Measurements from ENCODE around the gene AMMECR1. TPM values are rescaled to one million over a fixed set of nuclear protein-coding genes. Genes with fewer than 3 reads are reported as not detected.

Gene AMMECR1
- total RNA-seq, 1 donor from 2014 or later, result 19.3 TPM

DNA sequence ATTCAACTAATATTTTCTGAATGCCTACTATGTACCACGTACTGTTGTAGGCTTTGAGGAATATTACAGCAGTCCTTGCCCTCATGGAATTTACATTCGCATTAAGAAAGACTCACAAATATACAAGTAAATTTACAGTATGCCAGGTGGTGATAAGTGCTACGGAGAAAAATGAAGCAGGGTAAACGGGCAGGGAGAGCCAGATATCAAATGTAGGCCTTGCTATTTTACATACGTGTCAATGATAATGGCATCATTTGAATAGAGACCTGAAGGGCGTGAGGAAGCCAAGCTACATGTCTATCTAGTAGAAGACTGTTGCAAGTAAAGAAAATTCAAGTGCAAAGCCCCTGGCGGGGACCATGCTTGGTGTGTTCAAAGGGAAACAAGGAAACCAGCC, 65.2 kb downstream of the AMMECR1 start:
- no peak for DNase-seq (ENCODE audit: extremely low spot score, unreplicated experiment)
- H3K9me3 Mint-ChIP-seq, result peaks cover 5% of the 10 kb centered on the region
- TF ChIP-seq, protein P1, sequence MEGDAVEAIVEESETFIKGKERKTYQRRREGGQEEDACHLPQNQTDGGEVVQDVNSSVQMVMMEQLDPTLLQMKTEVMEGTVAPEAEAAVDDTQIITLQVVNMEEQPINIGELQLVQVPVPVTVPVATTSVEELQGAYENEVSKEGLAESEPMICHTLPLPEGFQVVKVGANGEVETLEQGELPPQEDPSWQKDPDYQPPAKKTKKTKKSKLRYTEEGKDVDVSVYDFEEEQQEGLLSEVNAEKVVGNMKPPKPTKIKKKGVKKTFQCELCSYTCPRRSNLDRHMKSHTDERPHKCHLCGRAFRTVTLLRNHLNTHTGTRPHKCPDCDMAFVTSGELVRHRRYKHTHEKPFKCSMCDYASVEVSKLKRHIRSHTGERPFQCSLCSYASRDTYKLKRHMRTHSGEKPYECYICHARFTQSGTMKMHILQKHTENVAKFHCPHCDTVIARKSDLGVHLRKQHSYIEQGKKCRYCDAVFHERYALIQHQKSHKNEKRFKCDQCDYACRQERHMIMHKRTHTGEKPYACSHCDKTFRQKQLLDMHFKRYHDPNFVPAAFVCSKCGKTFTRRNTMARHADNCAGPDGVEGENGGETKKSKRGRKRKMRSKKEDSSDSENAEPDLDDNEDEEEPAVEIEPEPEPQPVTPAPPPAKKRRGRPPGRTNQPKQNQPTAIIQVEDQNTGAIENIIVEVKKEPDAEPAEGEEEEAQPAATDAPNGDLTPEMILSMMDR (conservative IDR thresholded peaks at IDR 0.05), result no peak
- peaks cover 5% of the 10 kb centered on the region for H3K36me3 Mint-ChIP-seq
- no peak overlapping the region for H3K27ac Mint-ChIP-seq
- no peaks in the 10 kb centered on the region for H3K27me3 Mint-ChIP-seq
- no peak overlapping the region for H3K4me3 Mint-ChIP-seq
- H3K4me1 Mint-ChIP-seq (ENCODE audit: unreplicated experiment), result peaks cover 16% of the 10 kb centered on the region

DNA sequence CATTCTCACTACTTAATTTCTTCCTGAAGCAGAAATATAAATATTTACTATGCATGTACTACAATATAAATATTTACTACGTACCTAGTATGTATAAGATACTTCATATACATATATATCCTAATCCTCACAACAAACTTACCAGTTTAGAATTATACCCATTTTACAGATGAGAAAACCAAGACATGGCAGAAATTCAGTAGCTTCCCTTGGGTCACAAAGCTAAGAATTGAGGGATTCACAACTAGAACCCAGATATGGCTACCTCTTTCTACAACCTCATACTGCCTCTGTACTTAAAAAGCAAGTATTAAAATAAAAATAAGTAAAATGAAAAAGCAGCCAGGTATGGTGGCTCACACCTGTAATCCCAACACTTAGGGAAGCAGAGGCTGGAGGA, 65.9 kb downstream of the AMMECR1 start:
- Mint-ChIP-seq H3K9me3 (peaks cover 5% of the 10 kb centered on the region), H3K4me1 (ENCODE audit: unreplicated experiment) (peaks cover 15% of the 10 kb centered on the region), H3K27ac (no peak overlapping the region), H3K4me3 (no peak overlapping the region), H3K27me3 (no peaks in the 10 kb centered on the region), H3K36me3 (peaks cover 5% of the 10 kb centered on the region)
- no peak for DNase-seq (ENCODE audit: extremely low spot score, unreplicated experiment)
- TF ChIP-seq, protein P1 (conservative IDR thresholded peaks at IDR 0.05), result no peak

DNA sequence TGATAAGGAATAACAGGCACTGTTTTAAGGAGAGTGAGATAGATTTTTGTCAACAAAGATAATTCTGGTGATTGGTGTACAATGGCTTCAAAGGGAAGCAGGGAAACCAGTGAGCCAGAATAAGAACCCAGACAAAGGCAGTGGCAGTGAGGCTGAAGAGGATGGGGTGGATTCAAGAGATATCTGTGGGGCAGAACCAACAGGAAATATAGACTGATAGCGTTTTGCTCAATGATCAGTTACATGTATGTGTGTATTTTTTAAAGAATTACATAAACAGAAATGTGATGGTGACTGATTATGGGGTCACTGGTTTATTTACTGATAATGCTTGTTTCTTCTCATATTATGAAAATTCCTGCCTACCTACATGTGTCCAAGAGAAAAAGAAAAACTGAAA, 66.4 kb downstream of the AMMECR1 start:
- no peak overlapping the region for H3K27ac Mint-ChIP-seq
- H3K4me1 Mint-ChIP-seq (ENCODE audit: unreplicated experiment), result peaks cover 15% of the 10 kb centered on the region
- H3K27me3 Mint-ChIP-seq, result no peaks in the 10 kb centered on the region
- no peak for DNase-seq (ENCODE audit: extremely low spot score, unreplicated experiment)
- peaks cover 5% of the 10 kb centered on the region for H3K9me3 Mint-ChIP-seq
- TF ChIP-seq, protein P1 (conservative IDR thresholded peaks at IDR 0.05), result no peak
- peaks cover 5% of the 10 kb centered on the region for H3K36me3 Mint-ChIP-seq
- H3K4me3 Mint-ChIP-seq, result no peak overlapping the region

DNA sequence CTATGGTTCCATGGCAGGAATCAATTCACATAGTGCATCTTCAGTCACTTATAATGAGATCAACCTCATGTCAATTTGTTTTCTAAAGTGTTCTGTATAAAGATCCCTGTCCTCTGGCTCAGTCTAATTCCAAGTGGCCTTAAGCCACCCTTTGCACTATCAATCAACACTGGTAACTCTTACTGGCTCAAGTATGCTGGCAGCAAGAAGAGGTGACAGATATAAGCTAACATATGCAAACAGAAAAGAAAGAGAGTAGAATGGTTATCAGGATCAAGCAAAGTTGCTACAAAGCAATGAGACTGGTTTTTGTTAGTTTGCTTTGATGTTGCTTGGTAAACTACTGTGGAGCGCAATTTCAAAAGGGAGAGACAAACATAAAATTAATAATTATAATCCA, 67.0 kb downstream of the AMMECR1 start:
- Mint-ChIP-seq H3K36me3 (peaks cover 5% of the 10 kb centered on the region), H3K4me1 (ENCODE audit: unreplicated experiment) (peaks cover 15% of the 10 kb centered on the region), H3K9me3 (peaks cover 5% of the 10 kb centered on the region), H3K27ac (no peak overlapping the region), H3K4me3 (no peak overlapping the region), H3K27me3 (no peaks in the 10 kb centered on the region)
- TF ChIP-seq, protein P1 (conservative IDR thresholded peaks at IDR 0.05), result no peak
- DNase-seq (ENCODE audit: extremely low spot score, unreplicated experiment), result no peak

DNA sequence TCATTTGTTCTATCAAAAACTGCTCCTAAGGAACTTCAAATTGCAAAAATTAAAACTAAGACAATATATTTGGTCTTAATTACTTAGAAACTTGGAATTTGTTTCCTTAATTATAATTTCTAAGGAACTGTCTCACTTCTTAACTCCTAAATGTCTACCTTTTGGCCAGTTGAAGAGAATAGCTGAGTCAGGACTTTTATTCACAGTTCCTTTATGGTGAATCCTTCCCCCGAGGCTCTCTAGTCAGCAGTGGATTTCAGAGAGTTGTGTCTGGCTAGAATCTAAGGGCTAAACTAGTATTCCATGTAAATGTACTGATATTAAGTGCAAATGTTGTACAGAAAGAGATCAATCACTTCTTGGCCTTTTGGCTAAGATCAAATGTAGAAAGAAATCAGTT, 69.3 kb downstream of the AMMECR1 start:
- no peak overlapping the region for H3K27ac Mint-ChIP-seq
- H3K4me3 Mint-ChIP-seq, result no peak overlapping the region
- H3K9me3 Mint-ChIP-seq, result peaks cover 5% of the 10 kb centered on the region
- no peaks in the 10 kb centered on the region for H3K27me3 Mint-ChIP-seq
- peaks cover 5% of the 10 kb centered on the region for H3K36me3 Mint-ChIP-seq
- peaks cover 15% of the 10 kb centered on the region for H3K4me1 Mint-ChIP-seq (ENCODE audit: unreplicated experiment)
- TF ChIP-seq, protein P1 (conservative IDR thresholded peaks at IDR 0.05), result no peak
- DNase-seq (ENCODE audit: extremely low spot score, unreplicated experiment), result no peak

DNA sequence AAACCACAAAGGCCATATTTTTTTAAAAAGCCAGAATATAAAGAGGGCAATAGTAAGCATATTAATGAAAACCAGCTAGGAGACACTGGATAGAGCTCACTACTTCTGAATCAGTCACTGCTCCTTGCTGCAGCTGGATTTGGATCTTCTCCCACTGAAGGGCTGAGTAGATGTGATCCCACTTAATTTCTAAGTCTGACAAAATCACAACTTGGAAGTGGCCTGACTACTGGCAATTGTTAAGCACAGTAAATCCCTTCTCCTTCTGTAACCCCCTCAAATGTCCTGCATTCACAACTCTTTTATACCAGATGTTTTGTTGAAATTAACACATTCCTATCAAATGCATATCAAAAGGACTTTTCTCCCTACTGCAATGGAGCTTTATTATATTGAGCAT, 72.9 kb downstream of the AMMECR1 start:
- H3K27me3 Mint-ChIP-seq, result no peaks in the 10 kb centered on the region
- DNase-seq (ENCODE audit: extremely low spot score, unreplicated experiment), result no peak
- H3K4me1 Mint-ChIP-seq (ENCODE audit: unreplicated experiment), result peaks cover 7% of the 10 kb centered on the region
- H3K36me3 Mint-ChIP-seq, result peaks cover 5% of the 10 kb centered on the region
- H3K27ac Mint-ChIP-seq, result no peak overlapping the region
- no peak overlapping the region for H3K4me3 Mint-ChIP-seq
- TF ChIP-seq, protein P1 (conservative IDR thresholded peaks at IDR 0.05), result no peak
- peaks cover 8% of the 10 kb centered on the region for H3K9me3 Mint-ChIP-seq
